Left ventricle myocardium superior (tissue), 1 donor: ENCODE results near the gene DENND1A. TPM values are rescaled to one million over a fixed set of nuclear protein-coding genes. Genes with fewer than 3 reads are reported as not detected.
"Not testable (repeated sequence)": the region's sequence is repeated elsewhere in the genome, so short reads cannot be mapped to it uniquely, and the experiment has no call there.

ENCODE experiments used
- ATAC-seq: fragments of 200-7000 bp; cut with Tn5 transposase; one replicate; pipeline ENCODE4 v1.9.1; 2020; ENCODE audit warnings: mild to moderate bottlenecking, moderate library complexity
- DNase-seq: peaks from one replicate; pipeline ENCODE4 v3.0.0-alpha.2; 2020
- intact Hi-C: fragments of 100-400 bp; cut with micrococcal nuclease; formaldehyde crosslinking; loops from one replicate; pipeline ENCODE4 v1.11.0; 2022
- total RNA-seq: library from RNA; stranded (reverse); fragmentation: NEBNext Ultra II Directional; extraction: Animal tissue kit (Norgen Biotek cat#: 25700); gene quantifications from one replicate; pipeline ENCODE4 v1.2.1, GENCODE V29; 2021
- donor health status: DM: no; HTN: yes; CAD: no; lungs with severe emphysema.

The DENND1A gene
- total RNA-seq, 1 donor from 2014 or later, result 12.9 TPM

DNA sequence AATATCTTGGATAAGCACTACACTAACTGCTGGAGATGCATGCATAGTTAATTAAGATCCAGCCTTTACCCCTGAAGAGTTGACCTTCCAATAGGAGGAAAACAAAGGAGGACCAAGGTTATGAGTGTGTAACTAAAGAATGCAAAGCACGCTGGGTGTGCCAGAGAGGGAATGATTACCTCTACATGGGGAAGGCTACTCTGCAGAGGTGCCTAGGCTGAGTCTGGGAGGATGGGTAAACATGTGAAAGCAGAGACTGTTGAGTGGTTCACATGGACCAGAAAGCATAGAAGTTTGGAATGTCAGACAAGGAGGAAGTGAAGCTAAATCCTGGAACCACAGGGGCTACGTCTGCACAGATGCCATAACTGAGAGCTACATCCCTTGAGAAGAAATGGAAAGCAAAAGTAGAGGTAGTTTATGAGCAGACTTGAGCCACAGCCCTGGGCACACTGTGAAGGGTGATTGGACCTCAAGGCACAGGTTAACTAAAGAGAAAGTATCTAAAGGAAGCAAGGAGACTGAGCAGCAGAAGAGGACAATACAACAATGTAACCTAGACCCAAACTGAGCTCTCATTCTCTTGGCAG lies 176.2 kb downstream of the DENND1A start:
- DNase-seq, result no peak
- ATAC-seq, result no peak
- intact Hi-C loops, result no loop called here

DNA sequence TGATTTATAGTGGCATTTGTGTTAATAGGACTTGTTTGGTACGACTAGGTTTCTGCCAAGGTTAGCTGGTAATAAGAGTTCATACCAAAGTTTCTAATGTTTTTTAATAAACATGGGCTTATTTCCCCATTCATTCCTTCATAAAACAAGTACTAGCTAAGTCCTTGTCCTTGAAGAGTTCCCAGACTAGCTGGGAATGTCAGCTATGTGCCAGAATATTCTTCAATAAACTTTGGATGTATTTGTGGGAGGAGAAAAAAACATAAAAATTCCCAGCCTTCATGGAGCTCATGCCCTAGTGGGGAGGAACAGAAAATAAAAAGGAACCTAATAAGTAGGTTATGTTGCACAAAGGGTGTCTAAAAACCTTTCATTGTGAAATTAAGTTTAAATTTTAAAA lies 176.9 kb downstream of the DENND1A start:
- ATAC-seq, result no peak
- intact Hi-C loops, result no loop called here
- no peak for DNase-seq

DNA sequence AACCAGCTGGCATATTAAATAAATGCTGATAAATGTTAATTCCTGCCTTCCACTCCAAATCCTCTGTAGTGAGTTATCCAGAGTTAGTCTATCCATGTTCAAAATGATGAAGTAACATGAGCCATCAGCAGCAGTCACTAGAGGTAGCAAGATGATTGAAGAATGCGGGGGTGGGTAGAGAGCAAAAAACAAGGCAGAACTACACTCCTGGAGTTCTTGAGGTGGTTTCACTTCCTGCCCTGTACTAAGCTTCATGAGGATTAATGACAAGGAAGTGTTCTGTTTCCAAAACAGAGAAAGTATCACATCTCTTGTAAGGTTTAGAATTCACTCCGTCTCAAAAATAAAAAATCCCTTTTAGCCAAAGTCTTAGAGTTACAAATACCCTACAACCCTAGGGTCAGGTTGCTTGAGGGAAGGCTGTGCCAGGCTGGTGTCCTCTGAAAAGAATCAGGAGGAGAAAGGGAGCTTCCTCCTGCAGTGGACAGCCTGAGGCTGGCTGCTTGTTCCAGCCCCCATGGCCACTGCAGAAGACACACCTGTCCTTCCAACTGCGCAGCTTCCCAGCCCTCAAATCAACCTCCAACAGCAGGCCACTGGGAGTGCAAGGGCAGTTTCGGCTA lies 180.2 kb downstream of the DENND1A start:
- ATAC-seq (no peak), DNase-seq (no peak)
- intact Hi-C loops, result no loop called here

DNA sequence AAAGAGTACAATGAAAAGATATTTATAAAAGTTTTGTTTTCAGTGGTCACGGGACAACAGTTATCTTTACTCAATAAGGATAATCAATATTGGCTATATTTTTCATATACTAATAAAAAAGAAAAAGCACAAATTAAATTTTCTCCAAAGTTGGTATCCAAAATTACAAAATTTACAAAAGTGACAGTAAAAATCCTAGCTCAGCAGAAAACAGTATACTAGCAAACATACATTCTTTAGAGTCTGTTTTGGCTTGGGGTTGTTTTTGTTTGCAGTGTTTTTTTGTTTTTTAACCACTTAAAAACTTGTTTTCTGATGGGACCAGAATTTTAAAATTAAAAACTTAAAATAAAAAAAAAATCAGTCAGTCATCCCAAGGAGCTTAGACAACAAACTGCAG lies 183.2 kb downstream of the DENND1A start:
- intact Hi-C loops, result no loop called here
- ATAC-seq, result no peak
- DNase-seq, result no peak

DNA sequence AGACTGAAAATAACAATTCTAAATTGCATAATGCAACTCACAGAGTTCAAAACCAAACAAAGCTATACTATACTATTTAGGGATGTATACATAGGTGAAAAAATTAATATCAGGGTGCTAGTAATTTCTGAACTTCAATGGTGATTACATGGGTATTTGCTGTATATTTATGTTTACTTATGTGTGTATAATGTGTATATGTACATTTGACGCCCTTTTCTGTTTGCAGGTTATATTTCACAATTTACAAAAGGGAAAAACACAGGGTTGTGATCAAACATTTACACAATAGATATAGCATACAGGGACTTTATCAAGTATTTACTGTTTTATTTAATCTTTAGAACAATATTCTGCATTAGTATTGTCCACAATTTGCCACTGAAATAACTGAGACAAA lies 184.0 kb downstream of the DENND1A start:
- intact Hi-C loops, result no loop called here
- no peak for DNase-seq
- ATAC-seq, result no peak

DNA sequence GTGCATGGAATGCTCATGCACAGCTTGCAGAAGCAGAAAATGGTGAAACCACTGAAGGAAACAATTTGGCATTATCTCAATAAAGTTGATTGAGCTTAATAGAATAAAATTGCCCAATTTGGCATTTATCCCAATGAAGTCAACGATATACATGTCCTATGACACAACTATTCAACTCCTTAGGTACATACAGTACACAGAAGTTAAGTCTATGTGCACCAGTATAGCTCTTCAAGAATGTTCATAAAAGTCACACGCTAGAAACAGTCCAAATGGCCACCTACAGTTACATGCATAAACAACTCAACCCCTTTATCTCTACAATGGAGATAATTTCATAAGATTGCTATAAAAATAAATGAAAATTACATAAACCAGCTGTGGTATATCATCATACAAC lies 184.5 kb downstream of the DENND1A start:
- intact Hi-C loops, result no loop called here
- DNase-seq (no peak), ATAC-seq (no peak)

DNA sequence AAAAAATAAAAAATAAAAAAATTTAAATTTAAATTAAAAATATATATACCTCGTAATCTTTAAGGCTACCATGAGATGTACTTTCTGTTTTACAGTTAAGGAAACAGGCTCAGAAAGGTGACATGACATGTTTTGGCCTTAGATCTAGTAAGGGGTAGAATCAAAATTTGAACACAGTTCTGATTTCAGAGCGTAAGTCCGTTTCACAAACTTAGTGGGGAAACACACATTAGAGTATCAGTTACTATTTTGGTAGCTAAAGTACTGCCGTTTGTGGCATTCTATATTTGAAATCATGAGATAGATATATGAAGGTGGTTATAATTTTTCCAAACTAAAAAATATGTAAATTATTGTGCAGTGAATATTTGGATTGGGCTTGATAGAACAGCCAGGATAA lies 186.2 kb downstream of the DENND1A start:
- intact Hi-C loops, result no loop called here

DNA sequence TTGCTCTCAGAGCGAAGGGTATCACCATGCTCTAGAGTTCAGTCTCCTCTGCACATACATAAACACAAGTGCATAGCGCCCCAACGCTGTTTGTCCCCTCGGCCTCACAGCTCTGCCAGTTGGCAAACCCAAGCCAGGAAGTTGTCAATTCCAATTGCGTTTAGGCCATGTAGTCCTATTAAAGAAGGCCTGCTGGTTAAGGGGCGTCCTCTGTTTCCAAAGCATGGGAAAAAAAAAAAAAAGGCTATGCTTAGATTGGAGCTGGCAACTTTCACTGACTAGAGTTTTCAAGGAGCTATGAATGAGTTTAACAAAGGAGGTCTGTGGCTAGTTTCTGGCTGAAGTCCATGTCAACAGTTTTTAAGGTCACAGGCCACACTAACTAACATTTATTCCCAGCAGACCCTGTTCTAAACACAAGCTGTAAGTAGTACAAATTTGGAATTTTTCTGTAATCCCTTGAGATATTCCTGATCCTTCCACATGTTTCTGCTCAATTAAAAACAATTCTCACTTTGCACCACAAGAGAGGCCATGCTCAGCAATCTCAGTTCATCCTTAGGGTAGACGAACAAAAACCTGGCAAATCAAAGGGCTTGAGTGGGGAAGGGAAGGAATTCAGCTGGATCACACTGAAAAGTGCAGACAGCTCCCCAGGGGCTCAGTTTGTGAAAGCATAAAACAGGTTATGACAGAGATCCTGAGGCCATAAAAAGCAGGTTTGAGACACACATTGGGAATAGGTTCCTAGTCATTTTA lies 187.7 kb downstream of the DENND1A start:
- ATAC-seq, result peak; percentile 95
- intact Hi-C loops, result no loop called here
- DNase-seq, result peak; percentile 39

More for the DNA sequence above, 186.2 kb downstream of the DENND1A start:
- no peak for ATAC-seq
- DNase-seq, result no peak

DNA sequence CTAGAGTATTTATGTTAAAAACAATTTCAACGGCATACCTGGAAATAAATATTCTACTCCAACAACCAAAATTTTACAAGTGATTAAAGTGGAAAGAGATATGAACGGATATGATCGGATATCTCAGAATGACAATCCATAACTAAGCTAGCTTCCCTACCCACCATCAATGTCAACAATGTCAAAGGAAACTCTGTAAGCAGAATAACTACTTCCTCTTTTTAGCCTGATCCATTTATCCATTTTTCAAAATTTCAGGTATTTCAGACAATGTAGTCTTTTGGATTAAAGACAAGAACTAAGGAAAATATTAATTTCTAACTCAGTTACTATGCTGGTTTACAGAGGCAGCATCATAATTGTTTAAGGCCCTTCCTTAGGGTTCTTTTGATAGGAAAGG lies 188.7 kb downstream of the DENND1A start:
- no peak for ATAC-seq

DNA sequence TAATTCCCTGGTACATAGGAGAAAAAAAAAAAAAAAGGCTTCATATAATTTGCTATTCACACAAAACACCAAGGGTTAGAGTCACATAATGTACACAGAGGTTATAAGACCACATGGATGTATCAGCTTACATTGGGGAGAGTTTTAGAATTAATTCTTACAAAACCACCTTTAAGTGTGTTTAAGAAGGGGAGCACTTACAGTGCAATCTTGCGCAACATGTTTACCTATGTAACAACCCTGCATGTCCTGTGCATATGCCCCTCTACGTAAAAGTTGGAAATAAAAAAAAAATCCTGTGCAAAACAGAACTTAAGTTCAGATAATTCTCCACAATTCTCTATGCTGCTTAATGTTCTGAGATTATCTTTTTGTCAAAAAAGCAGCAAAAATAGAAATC lies 190.0 kb downstream of the DENND1A start:
- DNase-seq, result no peak
- intact Hi-C loops, result no loop called here
- ATAC-seq, result no peak

More for the DNA sequence above, 188.7 kb downstream of the DENND1A start:
- DNase-seq, result no peak
- intact Hi-C loops, result no loop called here

DNA sequence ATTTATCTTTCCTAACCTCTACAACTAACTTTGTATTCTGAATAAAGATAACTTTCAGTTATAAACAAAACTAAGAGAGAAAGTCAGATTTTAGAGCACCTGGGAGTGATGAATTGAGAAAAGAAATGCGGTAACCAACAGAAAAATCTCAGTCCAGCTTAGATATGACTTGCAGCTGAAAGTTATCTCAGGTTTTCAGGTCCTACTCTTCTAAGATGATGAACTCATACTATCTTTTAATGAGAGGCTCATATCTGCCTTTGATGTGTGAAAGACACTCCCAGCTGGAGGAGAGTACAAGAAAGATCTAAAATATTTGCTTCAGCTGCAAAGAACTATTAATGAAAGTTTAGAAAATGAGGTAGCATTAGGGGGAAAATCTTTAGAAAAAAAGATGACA lies 190.5 kb downstream of the DENND1A start:
- DNase-seq (no peak), ATAC-seq (no peak)
- intact Hi-C loops, result no loop called here

DNA sequence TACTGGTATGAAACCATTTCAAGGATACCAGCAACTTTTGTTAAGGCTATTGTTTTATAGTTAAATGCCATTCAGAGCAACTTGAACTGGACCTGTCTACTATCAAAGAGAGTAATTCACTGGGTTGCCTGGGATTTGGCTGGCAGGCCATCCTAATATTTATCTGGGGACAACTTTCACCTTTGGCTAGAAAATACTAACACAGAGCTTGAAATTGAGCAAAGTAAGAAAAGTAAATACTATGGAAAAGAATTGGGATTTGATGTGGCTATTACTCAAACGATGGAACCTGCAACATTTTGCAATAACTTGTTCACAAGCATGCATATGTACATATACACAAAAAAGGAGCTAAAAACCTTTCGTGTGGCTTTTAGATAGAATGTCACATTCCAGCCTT lies 191.3 kb downstream of the DENND1A start:
- intact Hi-C loops, result no loop called here
- no peak for DNase-seq
- no peak for ATAC-seq

DNA sequence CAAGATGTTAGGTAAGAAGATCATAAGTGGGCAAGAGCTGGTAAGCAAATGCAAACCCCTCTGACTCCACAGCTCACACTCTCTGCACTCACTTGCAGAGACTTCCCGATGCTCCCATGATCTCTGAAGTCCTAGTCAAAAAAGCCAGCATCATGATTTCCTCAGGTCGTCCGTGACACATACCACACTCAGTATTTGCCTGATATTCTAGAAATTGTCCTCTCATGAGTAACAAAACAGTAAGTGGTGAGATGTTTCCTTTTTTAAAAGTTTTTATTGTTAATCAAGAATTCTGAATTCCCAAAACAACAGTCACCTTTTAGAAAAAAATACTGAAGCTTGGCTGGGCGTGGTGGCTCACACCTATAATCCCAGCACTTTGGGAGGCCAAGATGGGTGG lies 194.6 kb downstream of the DENND1A start:
- intact Hi-C loops, result no loop called here
- no peak for DNase-seq
- ATAC-seq, result no peak

DNA sequence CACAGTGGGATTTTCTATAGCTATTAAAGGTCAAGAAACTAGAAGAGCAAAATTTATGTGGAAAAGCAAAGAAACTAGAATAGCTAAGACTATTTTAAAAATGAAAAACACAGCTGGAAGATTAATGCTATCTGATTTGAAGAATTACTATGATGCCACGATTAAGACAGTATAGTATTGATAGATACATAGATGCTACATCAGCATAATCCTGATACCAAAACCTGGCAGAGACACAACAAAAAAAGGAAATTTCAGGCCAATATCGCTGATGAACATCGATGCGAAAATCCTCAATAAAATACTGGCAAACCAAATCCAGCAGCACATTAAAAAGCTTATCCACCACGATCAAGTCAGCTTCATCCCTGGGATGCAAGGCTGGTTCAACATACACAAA lies 201.4 kb downstream of the DENND1A start:
- ATAC-seq, DNase-seq, intact Hi-C loops: not testable (repeated sequence)

DNA sequence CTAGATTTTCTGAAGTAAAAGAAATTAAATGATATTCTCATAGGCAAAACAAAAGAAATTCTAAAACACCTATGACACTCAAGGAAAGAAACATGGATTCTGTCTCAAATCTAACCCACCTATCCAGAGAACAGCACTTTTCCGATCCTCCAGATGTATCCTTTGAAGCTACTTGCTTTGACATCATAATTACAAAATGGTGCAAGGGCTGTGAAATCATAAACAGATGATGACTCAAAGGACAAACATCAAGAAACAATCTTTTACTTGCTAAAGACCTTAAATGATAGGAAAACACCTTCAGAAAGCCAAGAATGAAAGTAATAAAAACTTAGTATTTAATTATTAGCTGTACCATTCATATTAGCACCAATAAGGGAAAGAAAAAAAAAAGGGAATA lies 202.6 kb downstream of the DENND1A start:
- no peak for ATAC-seq
- intact Hi-C loops, result no loop called here

DNA sequence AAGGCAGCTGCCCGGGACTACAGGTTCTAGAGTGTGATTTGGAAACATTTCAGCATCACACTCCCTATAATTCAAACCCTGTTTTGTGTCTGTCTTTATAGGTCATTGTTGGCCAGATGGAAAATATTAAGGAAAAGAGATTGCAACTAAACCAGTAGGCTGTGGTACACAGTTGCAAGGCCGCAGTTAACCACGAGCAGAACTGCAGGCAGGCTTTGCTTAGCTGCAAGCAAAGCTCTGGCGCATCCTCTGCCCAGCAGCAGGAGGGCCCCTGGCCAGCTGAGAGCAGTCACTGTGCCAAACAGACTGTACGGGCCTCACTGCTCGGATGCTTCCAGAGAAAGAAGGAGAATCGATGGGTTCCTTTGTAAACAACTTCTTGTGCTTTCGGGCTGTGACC lies 204.5 kb downstream of the DENND1A start:
- intact Hi-C loops, result no loop called here
- DNase-seq, result peak; percentile 57
- peak; percentile 75 for ATAC-seq

More for the DNA sequence above, 202.6 kb downstream of the DENND1A start:
- DNase-seq, result no peak

DNA sequence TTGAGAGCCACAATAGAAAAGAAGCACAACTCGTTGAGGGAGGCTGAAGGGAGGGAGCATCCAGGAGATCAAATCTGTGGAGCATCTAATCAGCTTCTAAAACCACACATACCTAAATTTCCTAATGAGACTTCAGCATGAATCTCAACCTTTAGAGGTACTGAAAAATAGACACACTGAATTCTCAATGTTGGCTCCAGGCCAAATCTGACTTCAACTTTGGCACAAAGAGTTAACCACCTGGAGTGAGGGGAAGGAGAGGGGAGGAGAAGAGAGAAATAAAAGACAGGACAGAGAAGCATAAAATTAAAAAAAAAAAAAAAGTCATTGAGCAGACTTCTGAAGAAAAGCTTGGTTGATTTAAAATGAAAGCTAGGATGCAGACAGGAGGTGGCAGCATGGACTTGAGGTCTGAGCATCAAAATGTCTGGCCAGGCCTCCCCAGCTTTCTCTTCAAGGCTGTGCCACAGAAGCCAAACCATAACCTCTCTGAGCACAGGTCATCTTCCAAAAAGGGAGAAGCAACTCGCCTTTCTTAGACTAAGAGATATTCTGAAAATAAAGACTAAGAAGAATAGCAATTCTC lies 205.6 kb downstream of the DENND1A start:
- no peak for DNase-seq
- ATAC-seq, result peak; percentile 60
- intact Hi-C loops, result no loop called here

DNA sequence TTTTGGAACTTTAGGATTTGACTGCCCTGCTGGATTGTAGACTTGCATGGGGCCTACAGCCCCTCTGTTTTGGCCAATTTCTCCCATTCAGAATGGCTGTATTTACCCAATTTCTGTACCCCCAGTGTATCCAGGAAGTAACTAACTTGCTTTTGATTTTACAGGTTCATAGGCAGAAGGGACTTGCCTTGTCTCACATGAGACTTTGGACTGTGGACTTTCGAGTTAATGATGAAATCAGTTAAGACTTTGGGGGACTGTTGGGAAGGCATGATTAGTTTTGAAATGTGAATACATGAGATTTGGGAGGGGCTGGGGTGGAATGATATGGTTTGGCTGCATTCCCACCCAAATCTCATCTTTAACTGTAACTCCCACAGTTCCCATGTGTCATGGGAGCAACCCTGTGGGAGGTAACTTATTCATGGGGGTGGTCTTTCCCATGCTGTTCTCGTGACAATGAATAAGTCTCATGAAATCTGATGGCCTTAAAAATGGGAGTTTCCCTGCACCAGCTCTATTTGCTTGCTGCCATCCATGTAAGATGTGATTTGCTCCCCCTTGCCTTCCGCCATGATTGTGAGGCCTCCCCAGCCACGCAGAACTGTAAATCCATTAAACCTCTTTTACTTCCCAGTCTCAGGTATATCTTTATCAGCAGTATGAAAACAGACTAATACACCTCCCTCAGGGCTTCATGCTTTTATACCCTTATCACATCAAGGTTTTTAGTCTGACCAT lies 206.6 kb downstream of the DENND1A start:
- intact Hi-C loops, result no loop called here
- ATAC-seq, result no peak
- no peak for DNase-seq

DNA sequence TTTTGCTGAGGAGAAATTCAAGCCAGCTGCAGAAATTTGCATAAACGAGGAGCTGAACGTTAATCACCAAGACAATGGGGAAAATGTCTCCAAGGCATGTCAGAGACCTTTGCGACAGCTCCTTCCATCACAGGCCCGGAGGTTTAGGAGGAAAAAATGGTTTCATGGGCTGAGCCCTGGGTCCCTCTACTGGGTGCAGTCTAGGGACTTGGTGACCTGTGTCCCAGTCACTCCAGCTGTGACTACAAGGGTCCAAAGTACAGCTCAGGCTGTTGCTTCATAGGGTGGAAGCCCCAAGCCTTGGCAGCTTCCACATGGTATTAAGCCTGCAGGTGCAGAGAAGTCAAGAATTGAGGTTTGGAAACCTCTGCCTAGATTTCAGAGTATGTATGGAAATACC lies 207.5 kb downstream of the DENND1A start:
- no peak for DNase-seq
- intact Hi-C loops, result no loop called here
- no peak for ATAC-seq

DNA sequence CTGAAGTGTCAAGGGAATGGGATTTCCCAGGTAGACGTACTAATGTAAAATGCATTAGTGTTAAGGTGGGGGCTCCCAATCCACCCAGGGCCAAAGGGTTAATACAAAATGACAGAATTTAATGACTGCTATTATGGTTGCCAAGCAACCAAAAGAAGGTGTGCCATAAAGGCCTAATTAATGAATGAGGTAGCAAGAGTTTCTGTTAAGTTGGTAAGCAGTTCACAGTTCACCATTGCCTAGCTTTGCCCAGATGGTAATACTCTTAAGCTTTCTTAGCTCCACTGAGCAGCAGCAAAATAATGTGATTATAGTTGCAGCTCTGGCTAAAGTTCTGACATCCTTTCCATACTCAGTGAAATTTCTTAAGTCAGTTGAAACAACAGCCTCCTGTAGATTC lies 211.7 kb downstream of the DENND1A start:
- intact Hi-C loops, result no loop called here
- ATAC-seq, result no peak

More for the DNA sequence above, 211.7 kb downstream of the DENND1A start:
- DNase-seq, result no peak
